Measurements from ENCODE around the gene MCHR1.

- TF ChIP-seq CTCF (conservative IDR thresholded peaks at IDR 0.05; ENCODE audit: low read depth, low read length) (no peak), EZH2 (IDR thresholded peaks at IDR 0.05; ENCODE audit: borderline replicate concordance, low read depth, low read length, poor library complexity, severe bottlenecking) (no peak)
These were observed 28.2 kb upstream of the MCHR1 start for GRCh38 chr22:40651057-40651456.
